ENCODE data around the gene HNRNPR.

DNA sequence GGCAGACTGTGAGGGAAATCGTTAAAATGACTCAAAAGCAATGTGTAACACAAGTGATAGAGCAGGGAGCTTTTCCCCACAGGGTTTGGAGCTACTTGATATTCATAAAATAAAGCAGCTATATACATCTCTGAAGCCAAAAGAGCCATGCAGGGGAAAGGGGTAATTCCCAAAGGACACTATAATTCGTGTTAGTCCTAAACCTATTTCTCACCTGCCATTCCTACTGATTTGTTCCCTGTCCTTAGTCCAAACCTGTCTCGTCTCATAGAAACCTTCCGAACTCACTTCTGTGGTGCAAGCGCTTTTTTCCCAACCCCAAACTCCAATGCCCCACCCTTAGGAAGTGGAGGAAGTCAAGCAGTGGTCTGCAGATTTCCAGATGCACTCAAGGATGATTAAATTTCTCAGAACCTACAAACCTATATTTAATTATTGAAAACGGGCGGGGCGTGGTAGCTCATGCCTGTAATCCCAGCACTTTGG is 946 bp upstream of the HNRNPR start:
- TF ChIP-seq CTCF (conservative IDR thresholded peaks at IDR 0.05; ENCODE audit: low read depth, low read length) (no peak), EZH2 (IDR thresholded peaks at IDR 0.05; ENCODE audit: borderline replicate concordance, low read depth, low read length, poor library complexity, severe bottlenecking) (no peak)
